ENCODE measurements around the gene ELMO1.

DNA sequence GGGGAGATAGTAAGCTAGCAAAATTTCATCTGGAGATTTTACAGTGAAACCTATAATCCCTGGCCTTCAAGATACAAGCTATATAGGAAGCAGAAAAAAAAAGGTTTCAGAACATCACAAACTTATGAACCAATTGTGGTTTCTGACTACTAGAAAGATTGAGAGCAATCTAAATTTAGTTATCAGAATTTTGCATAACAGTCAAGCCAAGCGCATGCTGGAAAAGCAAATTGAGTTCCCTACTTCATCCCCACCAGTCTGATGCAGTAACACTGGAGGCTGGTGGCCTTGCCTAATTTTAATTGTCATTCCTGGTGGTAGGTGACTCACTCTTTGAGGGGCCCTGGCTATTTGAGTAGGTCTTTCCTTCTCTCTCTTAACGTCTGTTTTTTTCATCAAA lies 46.3 kb upstream of the ELMO1 start:
- TF ChIP-seq, protein P1, sequence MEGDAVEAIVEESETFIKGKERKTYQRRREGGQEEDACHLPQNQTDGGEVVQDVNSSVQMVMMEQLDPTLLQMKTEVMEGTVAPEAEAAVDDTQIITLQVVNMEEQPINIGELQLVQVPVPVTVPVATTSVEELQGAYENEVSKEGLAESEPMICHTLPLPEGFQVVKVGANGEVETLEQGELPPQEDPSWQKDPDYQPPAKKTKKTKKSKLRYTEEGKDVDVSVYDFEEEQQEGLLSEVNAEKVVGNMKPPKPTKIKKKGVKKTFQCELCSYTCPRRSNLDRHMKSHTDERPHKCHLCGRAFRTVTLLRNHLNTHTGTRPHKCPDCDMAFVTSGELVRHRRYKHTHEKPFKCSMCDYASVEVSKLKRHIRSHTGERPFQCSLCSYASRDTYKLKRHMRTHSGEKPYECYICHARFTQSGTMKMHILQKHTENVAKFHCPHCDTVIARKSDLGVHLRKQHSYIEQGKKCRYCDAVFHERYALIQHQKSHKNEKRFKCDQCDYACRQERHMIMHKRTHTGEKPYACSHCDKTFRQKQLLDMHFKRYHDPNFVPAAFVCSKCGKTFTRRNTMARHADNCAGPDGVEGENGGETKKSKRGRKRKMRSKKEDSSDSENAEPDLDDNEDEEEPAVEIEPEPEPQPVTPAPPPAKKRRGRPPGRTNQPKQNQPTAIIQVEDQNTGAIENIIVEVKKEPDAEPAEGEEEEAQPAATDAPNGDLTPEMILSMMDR (IDR thresholded peaks at IDR 0.05; ENCODE audit: poor library complexity), result no peak
- TF ChIP-seq EZH2 (IDR thresholded peaks at IDR 0.05; ENCODE audit: borderline replicate concordance), result no peak

Data from hepatocyte (in vitro differentiated cells).